Measurements from ENCODE around the gene POU6F2.

DNA sequence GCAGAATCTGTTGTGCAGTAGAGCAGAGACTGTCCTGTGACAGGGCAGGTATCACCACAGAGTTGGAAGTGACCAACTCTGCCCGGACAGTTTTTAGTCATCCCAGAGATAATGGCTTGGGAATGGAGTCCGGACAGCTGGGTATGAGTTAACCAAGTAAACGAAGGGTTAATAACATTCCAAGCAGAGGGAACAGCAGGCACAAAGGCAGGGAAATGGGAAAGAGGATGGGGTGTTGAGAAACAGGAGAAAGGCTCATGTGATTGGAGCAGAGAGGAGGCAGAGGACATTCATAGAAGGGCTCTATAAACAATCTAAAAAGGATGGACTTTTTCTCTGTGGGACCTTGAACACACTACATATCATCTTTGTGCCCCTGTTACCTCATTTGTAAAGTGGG, 456.3 kb downstream of the POU6F2 start:
- TF ChIP-seq EZH2 (IDR thresholded peaks at IDR 0.05; ENCODE audit: insufficient read depth, poor library complexity, severe bottlenecking) = no peak
- TF ChIP-seq EZH2phosphoT487 (IDR thresholded peaks at IDR 0.05; ENCODE audit: insufficient read depth, low read depth) = no peak
